Dermis microvascular lymphatic vessel endothelial cell (primary cell): Measurements from ENCODE around the gene CHAC2. TPM values are rescaled to one million over a fixed set of nuclear protein-coding genes. Genes with fewer than 3 reads are reported as not detected.
A peak's percentile ranks its signal among the peaks of the same experiment; 100 is the strongest.
"Not testable (repeated sequence)": the region's sequence is repeated elsewhere in the genome, so short reads cannot be mapped to it uniquely, and the experiment has no call there.

Source experiments
- DNase-seq, 2 donors: peaks; one replicate each; pipeline versions ENCODE4 v3.0.0 to v3.0.0-alpha.2; 2010; ENCODE audit warnings: low read depth in 2 of 2
- total RNA-seq: library from RNA; depleted of rRNA; stranded (reverse); fragments of >200 nt; gene quantifications from 2 replicates; pipeline ENCODE4 v1.2.1, GENCODE V29; 2014

CHAC2 gene
- total RNA-seq, result 4.4 and 6.4 TPM in 2 replicates

- DNase-seq, result peak; percentile 79 to 87
These were observed at the start of gene CHAC2 for GRCh38 chr2:53767405-53768241. Gene CHAC2, plus strand, starts transcription at chr2:53767804. Its CDS starts 83 bp downstream, at chr2:53767887.

GRCh38 chr2:53720944-53721343, 46.7 kb upstream of the CHAC2 start:
- not testable (repeated sequence) for DNase-seq

DNA sequence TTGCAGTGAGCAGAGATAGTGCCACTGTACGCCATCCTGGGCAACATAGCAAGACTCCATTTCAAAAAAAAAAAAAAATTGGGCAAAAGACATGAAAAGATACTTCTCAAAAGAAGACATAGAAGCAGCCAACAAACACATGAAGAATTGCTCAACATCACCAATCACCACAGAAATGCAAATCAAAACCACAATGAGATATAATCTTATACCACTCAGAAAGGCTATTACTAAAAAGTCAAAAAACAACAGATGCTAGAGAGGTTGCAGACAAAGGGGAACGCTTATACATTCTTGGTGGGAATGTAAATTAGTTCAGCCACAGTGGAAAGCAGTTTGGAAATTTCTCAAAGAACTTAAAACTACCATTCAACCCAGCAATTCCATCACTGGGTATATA, 43.1 kb upstream of the CHAC2 start:
- no peak for DNase-seq

DNA sequence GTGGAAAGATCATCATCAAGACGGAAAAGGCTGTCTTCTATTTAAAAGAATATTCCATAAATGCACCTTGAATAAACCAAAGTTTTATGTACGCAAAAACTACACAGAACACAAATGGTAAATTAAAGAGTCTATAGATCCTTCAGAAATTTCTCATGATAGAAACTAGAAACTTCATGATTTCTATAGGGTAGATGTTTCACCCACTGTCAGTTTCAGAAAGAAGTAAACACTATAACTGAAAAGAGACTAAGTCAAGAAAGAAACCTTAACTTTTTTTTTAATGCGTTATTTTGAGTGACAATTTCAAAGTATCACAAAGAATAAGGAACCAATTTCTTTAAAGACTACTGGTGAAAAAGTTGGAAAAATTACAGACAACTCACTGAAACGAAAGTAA, 41.9 kb upstream of the CHAC2 start:
- no peak for DNase-seq

GRCh38 chr2:53727921-53728320, 39.7 kb upstream of the CHAC2 start:
- DNase-seq, result no peak

DNA sequence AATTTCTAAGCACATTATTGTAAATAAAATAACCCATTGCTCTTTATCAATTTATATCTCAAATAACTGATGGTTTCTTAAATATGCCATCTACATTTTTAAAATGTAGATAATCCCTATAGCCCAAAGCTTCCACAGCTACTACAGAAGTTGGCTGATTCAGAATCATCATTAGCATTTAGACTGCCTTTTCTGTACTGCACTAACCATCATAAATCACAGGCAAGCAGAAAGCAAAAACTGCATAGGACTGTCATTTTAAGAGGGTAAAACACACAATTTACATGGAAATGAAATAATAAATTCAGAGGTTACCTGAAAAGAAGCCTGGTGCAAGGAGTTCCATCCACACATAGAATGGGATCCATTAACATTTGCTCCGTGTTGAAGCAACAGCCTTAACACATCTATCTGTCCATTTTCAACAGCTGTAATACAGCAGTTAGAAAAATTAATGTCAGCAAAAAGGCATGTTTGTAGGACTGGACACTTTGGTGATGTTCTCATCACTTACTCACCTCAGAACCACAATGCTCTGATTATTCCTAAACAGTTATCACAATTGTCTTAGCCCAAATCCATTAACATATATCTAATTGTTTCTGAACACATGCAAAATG, 38.4 kb upstream of the CHAC2 start:
- no peak for DNase-seq

- DNase-seq, result no peak
These were observed 30.5 kb upstream of the CHAC2 start for GRCh38 chr2:53737091-53737490.

GRCh38 chr2:53739032-53739431, 28.6 kb upstream of the CHAC2 start:
- DNase-seq, result peak; percentile 17 to 80

- DNase-seq, result peak; percentile 61 to 72
These were observed 27.4 kb upstream of the CHAC2 start for GRCh38 chr2:53740170-53740569.

GRCh38 chr2:53744395-53745065, 23.1 kb upstream of the CHAC2 start:
- no peak for DNase-seq

DNA sequence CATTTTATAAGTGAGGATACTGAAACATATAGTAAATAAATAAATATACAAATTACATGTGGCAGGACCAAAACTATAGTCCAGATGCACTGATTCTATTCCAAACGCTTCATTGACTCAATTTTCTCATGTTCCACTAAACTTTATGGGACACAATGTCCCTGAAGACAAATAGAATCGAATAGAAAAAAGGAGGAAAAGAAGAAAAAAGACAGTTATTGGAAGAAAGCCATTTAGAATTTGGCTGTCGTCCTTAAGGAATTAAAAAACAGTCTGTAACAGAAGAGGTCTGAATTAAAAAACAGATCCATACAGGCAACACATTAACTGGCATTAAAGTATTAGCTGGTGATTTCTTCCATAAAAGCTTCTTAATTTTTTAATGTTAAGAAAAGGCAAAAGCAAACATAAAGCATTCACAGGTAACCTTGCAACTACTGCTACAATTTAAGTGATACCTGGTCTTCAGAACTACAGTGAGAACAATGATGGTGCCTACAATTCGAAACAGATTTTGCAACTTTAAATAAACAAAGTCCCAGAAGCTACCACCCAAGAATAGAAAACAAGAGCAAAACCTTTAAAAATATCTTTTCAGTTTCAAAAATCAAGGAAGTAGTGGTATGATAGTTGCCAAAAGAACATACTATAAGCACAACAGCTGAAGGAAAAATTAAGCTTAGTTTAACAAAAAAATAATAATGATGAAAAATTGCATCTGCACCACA, 17.4 kb upstream of the CHAC2 start:
- no peak for DNase-seq

DNA sequence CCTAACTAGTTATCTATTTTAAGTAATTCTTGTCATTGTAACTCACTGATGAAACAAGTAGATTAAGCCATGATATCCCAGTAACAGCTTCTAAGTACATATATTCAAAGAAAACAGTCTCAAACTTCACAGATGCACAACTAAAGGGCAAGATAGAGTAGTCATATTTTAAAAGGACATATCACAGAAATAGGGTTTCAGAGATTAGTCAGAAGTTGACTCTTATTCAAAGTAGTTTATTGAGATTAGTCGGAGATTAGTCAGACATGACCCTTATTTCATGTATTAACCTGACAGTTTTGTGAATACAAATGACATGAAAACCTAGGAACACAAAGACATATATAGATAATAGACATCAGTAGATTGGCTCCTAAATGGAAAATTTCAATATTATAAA, 15.9 kb upstream of the CHAC2 start:
- DNase-seq, result peak in 1 of 2 donors; percentile 5

GRCh38 chr2:53752385-53752784, 15.2 kb upstream of the CHAC2 start:
- no peak for DNase-seq

DNA sequence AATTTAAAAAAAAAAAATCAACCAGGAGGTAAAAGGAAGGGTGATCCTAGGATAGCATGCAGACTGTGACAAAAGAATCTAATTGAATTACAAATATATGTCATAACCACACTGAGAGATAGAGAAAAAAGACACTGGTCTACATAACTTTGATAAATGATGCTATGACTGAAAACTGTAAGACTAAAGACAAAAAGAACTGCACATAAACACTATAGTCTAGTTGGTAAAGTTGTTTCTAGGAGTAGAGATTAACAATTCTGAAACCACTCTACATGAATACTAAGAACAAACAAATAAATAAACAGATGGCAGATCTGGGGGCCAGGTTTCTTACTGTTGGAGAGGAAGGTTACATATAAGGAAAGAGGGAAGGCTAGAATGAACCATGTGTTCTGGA, 14.6 kb upstream of the CHAC2 start:
- no peak for DNase-seq

DNA sequence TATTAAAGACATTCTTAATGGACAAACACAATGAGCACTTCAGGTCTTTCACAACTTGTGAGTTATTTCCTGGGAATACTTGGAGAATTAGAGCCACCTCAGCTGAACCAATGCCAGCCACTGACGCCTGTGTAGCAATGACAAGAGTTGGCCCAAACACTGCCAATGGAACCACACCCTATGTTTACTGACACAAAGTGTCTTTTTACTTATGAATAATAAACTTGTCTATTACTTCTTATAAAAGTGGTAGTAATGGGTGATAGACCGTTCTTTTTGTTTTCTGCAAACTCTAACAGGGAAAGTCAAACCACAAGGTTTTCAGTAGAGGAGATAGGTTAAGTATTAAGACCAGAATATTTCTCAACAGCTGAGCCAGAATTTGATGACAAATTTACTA, 12.5 kb upstream of the CHAC2 start:
- no peak for DNase-seq

GRCh38 chr2:53756644-53757043, 11.0 kb upstream of the CHAC2 start:
- no peak for DNase-seq

- not testable (repeated sequence) for DNase-seq
These were observed 10.4 kb upstream of the CHAC2 start for GRCh38 chr2:53757206-53757605.

DNA sequence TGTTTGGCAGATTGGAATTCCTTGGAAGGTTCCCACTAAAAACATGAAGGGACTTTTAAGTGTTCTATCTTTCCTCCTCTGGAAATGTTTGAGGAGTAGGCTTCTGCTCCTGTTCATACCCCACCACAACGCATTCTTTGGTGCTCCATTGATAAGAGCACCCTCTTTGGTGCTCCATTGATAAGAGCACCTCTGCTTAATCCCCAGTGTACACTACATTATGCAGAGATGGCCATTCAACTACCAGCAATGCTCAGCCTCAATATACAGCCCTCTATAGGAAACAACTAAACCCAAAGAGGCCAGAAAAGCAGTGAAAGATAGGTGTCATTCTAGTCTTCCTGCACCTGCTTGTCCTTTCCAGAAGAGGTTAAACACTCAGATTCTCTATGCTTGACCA, 1.8 kb upstream of the CHAC2 start:
- DNase-seq, result no peak

- no peak for DNase-seq
These were observed 588 bp downstream of the CHAC2 start for GRCh38 chr2:53768242-53768542.

DNA sequence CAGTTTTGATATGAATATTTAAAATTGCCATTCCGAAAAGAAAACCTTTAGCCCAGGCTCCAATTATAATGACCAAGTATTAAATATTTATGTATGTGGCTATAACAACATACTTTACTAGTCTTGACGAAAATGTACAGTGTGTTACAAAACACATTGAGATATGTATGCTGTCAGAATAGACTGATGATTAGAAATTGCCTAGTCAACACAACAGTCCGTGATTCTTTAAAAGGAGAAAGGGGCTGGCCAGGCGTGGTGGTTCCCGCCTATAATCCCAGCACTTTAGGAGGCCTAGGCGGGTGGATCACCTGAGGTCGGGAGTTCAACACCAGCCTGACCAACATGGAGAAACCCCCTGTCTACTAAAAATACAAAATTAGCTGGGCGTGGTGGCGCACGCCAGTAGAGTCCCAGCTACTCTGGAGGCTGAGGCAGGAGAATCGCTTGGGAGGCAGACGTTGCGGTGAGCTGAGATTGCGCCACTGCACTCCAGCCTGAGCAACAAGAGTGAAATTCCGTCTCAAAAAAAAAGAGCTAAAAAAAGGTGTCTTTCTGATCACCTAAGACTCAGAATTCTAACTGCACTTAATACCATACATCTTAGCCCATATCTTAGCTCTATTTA, 1.8 kb downstream of the CHAC2 start:
- DNase-seq, result no peak

- peak in 1 of 2 donors; percentile 37 for DNase-seq
These were observed 2.7 kb downstream of the CHAC2 start for GRCh38 chr2:53770264-53770663.

DNA sequence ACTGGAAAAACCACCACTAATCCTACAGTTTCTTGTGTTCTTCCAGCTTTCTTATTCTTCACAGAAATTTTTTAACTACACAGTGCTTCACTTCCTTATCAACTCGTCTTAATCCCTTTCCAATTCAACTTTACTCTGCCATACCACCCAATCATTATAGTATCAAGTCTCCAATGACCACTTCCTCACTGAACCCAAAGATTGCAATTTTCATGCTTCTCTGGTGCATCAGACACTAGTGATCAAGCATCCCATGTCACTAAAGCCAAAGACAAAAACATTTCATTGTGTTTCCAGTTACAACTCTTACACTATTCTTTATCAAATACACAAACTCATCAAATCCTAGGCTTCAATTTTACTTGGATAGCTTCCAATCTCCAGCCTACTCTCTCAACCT, 9.5 kb downstream of the CHAC2 start:
- DNase-seq, result no peak
